Stimulated activated CD8-positive, alpha-beta memory T cell treated with anti-CD3 and anti-CD28 coated beads, Interleukin-4, amount 100 ng/mL, for 24 hours (primary cell): Measurements from ENCODE around the gene HAUS5.

ENCODE experiments used
- DNase-seq: peaks from one replicate; pipeline ENCODE4 v3.0.0-alpha.2; 2020; ENCODE audit warnings: low read depth

Gene HAUS5

DNA sequence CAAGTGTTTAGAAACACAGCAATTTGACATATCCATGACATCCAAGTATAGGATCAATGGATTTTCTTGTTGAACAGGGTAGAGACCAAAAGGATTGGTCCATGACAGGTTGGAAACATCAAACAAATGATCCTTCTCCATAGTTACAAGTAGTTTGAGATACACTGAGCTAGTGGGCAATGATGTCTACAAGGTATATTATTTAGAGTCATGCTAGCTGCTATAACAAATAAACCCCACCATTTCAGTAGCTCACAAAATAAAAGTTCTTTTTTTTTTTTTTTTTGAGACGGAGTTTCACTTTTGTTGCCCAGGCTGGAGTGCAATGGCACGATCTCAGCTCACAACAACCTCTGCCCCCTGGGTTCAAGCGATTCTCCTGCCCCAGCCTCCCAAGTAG lies 4.9 kb upstream of the HAUS5 start:
- DNase-seq, result no peak

DNA sequence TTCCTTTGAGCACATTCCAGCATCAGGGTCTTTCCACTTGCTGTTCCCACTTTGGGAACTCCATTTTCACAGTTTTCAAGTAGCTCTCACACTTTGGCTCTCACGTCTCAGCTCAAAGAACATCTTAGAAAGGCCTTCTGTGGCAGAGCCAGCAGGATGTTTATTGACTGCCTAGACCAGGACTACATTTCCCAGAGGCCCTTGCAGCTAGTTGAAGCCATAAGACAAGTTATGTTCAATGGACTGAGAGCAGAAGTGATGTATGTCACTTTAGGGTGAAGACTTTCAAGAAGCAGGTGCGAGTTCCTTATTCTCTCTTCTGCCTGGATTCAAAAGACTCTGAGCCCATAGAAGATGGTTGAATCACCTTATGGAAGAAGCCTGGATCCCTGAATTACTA lies 4.3 kb upstream of the HAUS5 start:
- no peak for DNase-seq

DNA sequence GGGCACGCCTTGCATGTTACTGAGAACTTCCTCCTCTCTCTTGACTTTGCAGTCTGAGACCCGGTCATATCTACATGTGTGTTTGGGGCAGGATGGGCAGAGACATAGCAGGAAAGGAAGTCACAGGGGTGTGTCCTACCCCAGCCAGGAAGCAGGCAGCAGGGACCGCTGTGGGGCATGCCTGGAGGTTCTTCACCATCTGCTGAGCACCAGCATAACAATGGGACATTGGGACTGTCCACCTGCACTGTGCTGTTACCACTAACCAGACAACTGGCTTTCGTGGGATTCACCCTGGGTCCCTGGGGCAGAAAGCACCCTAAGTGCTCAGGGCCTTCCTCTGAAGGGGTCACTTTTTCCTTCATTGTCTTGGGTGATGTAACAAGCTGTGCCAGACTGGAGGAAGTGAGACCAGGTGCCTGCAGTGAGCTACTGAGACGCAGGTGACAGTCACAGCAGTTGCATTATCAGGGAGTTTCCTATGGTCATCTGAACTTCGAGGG lies 2.6 kb upstream of the HAUS5 start:
- DNase-seq, result no peak

DNA sequence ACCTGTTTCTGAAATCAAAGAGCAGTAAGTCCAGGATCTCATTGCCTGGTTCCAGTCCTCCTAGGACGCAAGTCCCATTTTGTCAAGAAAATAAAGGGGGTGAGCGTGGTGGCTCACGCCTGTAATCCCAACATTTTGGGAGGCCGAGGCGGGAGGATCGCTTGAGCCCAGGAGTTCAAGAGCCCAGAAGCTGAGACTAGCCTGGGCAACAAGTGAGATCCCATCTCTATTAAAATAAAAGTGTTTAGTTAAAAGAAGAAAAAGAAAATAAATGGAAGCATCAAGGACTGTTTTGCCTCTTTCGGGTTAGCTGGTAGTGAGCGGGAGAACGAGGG lies 344 bp upstream of the HAUS5 start:
- no peak for DNase-seq

DNA sequence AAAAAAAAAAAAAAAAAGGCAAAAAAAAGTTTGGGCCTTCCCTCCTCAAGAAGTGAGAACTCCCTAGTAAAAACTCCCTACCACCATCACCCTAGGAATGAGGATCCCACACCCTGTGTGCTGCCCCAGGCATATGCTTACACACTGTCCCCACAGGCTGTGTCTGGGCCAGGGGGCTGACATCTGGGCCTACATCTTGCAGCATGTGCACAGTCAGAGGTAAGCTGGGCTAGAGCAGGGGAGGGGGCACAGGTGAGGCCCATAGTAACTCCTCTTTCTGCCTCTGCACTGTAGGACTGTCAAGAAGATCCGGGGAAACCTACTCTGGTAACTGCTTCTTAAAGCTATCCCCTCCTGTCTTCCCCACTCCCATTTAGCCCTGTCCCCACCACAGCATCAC lies 1.0 kb downstream of the HAUS5 start:
- DNase-seq, result no peak

DNA sequence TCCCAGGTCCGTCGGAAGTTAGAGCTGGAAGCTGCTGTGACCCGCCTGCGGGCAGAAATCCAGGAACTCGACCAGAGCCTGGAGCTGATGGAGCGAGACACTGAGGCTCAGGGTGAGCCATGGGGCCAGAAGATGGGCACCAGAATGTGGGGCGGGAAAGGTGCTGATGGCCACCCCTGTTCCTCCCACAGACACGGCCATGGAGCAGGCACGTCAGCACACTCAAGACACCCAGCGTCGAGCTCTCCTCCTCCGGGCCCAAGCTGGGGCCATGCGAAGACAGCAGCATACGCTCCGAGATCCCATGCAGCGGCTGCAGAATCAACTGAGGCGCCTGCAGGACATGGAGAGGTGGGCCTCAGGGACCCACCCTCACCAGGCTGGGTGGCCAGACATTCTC lies 2.5 kb downstream of the HAUS5 start:
- DNase-seq, result no peak

DNA sequence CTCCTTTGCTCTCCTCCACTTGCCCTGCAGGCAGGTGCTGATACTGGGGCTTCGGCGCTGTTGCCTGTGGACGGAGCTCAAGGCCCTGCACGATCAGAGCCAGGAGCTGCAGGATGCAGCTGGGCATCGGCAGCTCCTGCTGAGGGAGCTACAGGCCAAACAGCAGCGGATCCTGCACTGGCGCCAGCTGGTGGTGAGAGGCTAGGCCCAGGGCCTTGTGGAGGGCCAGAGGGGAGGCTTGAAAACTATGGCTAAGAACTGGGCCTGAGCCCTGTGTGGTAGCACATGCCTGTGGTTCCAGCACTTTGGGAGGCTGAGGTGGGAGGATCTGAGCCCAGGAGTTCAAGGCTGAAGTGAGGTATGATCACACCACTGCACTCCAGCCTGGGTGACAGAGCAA lies 6.3 kb downstream of the HAUS5 start:
- DNase-seq, result no peak

DNA sequence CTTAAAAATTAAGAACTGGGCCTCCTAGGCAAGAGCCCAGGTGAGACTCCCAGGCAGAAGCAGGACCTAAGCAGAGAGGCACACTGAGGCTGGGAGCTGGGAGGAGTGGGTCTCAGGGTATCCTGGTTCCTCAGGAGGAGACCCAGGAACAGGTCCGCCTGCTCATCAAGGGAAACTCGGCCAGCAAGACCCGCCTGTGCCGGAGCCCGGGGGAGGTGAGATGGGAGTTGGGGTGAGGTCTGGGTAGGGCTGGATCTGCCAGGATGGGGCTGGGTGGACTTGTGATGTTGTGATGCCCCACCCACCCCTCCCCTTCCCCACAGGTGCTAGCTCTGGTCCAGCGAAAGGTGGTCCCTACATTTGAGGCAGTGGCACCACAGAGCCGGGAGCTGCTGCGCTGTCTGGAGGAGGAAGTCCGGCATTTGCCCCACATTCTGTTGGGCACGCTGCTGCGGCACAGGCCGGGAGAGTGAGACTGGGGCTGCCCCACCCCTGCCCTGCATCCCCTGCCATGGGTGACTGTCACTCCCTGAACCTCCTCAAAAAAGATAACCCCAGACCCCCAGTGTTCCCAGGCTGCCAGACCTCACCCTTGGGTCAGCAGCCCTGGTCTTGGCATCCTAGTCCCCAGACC lies 6.9 kb downstream of the HAUS5 start:
- DNase-seq, result no peak

DNA sequence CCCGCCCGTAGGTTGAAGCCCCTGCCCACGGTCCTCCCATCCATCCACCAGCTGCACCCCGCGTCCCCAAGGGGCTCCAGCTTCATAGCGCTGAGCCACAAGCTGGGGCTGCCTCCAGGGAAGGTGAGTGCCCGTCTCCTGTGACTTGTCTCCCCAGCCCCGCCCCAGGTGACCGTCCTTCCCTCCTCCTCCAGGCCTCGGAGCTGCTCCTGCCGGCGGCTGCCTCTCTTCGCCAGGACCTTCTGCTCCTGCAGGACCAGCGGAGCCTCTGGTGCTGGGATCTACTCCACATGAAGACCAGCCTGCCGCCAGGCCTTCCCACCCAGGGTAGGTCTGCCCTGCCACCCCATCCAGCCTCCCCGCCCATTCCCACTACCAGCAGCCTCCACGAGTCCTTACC lies 7.5 kb downstream of the HAUS5 start:
- no peak for DNase-seq

DNA sequence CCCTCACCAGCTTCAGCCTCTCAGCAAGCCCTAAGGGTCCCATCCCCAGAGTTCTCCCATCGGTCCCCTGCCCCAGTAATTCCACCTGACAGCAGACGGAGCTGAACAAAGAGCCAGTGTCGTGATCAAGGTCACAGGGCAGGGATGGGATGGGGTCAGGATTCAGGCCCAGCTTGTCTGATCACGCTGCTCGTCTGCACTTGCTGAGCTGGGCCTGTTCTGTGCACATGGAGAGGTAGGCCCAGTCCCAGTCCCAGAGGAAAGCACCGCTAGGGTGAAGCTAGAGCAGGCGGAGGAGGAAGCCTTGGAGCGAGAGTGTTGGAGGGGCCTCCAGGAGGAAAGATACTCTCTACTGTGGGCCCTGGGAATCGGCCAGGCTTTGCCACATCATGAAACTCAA lies 9.2 kb downstream of the HAUS5 start:
- DNase-seq, result no peak

DNA sequence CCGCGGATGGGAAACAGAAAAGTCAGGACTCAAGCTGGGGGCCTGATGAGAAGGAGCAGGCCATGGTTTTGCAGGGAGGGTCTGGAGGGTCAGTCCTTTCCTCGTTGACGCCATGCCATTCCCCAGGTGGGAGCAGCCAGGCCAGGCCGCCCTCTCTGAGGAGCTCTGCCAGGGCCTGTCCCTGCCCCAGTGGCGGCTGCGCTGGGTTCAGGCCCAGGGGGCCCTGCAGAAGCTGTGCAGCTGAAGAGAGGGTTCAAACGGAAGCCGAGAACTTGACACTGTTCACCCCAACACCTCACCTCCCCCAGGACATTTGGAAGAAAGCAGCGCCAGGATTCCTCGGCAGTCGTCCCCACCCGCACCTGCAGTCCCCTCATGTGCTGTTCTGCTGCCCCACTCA lies 10.2 kb downstream of the HAUS5 start:
- no peak for DNase-seq

DNA sequence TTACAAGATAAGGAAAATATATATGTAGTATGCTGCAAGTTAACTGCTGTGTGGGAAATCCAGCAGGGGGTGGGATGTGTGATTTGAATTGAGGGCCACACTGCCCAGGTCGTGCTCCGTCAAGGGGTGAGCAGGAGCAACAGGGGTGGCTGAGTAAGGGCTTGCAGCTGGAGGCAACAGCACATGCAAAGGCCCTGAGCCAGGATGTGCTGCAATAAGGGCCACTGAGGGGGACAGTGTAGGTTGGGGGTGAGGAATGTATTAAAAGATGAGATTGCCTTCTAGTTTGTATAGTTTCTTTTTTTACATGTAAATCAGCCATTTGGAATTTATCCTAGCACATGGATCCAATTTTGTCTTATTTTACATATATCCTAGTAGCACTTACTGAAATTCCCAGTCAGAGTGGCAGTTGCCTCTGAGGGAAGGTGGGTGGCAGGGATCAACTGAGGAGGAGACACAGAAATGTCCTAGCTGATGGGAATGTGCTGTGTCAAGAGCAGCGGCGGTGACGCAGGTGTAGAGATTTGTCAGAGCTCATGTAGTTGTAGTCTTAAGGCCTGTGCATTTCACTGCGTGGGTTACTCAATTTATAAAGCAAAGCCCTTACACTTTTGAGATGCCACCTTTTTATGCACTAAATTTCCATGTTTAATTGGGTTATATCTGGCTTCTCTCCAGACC lies 10.9 kb downstream of the HAUS5 start:
- no peak for DNase-seq

DNA sequence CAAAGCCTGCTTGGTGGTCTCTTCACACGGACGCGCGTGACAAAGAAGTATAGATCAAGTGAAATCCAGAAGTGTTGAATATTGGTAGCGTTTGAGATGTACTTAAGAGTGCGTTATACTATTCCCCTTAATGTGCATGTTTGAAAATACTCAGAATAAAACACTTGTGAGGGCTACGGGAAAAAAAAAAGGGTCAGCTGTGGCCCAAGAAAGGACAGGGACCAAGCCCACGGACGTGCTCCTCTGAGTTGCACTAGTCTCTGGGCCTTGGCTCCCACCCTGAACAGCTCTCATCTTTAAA lies 15.7 kb downstream of the HAUS5 start:
- no peak for DNase-seq

DNA sequence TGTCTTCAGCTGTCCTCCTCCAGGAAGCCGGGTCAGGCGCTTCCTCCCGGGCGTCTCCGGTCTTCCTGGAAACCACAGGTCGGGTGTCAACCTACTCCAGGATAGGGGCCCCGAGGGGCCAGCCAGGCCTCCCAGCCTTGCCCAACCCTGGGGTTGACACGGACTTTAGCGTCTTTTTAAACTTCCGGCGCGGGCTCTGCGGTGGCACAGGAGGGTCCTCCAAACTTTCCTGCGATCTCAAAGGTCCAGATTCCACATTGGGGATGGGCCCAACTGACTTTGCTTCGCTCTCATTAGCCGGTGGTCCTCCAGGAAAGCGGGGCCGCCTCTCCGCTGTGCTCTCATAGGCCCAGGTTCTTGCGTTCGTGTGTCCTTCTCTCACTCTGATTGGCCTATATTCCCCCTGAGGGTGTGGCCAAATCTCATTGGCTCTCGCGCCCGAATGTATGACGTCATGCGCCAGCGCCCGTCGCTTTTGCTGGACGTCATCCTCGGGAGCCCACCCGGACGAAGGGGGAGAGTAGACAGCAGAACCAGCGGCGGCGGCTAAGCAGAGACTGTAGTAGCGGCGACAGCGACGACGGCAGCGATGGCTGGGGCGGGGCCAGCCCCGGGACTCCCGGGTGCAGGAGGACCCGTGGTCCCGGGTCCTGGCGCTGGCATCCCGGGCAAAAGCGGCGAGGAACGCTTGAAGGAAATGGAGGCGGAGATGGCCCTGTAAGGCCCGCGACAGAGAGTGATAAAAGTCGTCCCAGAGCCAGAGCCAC lies 16.2 kb downstream of the HAUS5 start, which contains the start of gene RBM42:
TSS of gene RBM42 (plus strand) at position 472 of the 767 bp plus-strand sequence. CDS start at position 590, 118 bp downstream.
- peak; percentile 95 for DNase-seq

DNA sequence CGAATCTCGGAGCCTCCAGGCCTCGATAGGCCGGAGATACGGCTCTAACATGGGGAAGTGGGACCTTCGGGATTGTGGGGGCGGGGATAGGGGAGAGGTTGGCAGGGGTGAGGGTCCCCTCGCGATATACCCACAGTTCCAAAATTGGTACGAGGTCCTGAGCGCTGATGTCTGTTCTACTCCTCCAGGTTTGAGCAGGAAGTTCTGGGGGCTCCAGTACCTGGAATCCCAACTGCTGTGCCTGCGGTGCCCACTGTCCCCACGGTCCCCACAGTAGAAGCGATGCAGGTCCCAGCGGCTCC lies 16.7 kb downstream of the HAUS5 start:
- no peak for DNase-seq

DNA sequence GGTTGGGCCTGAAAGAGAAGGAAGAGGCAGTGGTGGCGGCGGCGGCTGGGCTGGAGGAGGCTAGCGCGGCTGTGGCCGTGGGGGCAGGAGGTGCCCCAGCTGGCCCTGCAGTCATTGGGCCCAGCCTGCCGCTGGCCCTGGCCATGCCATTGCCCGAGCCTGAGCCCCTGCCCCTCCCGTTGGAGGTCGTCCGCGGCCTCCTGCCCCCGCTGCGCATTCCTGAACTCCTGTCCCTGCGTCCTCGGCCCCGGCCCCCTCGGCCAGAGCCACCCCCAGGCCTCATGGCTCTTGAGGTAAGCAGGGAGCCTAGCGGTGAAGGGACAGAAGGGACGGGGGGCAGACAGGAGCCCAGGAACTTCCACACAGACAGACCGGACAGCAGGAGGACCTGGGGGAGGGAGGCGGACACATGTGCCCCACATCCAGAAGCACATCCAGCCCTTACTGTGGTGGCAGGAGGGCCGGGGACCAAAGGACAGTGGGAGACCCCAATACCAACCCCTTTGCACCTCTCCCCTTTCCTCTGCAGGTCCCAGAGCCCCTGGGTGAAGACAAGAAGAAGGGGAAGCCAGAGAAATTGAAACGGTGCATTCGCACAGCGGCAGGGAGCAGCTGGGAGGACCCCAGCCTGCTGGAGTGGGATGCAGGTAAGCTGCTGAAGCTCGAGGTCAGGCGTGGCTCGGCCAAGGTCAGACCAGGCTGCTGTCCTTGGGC lies 21.3 kb downstream of the HAUS5 start:
- no peak for DNase-seq

DNA sequence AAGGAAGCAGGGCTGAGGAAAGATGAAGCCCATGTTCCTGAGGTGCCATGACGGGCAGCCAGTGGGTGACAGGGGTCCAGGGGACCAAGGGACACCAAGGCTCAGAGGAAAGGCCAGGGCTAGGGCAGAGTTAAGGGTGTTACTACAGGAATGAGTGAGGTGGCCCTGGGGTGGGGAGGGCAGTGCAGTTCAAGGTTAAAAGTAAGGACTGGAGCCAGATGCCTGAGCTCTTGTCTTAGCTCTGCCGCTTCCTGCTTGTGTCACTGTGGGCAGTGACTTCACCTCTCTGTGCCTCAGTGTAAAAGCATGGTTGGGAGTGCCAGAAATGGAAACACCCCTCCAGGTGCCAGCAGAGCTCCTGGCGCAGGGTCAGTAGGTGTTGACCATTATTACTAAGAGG lies 24.1 kb downstream of the HAUS5 start:
- DNase-seq, result no peak

DNA sequence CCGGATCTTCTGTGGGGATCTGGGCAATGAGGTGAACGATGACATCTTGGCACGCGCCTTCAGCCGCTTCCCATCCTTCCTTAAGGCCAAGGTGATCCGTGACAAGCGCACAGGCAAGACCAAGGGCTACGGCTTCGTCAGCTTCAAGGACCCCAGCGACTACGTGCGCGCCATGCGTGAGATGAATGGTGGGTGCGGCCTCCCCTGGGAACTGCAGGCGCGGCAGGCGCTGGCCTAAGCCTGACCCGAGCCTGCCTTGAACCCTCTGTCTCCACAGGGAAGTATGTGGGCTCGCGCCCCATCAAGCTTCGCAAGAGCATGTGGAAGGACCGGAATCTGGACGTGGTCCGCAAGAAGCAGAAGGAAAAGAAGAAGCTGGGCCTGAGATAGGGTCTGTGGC lies 24.6 kb downstream of the HAUS5 start:
- DNase-seq, result no peak

DNA sequence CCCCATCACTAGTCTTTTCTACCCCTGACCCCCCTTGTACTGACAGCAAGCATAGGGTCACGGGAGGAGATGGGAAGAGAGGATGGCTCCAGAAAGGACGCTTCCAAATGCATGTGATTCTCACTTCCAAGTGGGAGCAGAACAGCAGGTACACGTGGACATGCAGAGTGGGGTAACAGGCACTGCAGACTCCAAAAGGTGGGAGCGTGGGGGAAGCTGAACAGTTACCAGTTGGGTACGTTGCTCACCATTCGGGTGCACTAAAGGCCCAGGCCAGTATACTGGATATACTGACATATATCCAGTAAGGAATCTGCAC lies 26.7 kb downstream of the HAUS5 start:
- DNase-seq, result no peak

DNA sequence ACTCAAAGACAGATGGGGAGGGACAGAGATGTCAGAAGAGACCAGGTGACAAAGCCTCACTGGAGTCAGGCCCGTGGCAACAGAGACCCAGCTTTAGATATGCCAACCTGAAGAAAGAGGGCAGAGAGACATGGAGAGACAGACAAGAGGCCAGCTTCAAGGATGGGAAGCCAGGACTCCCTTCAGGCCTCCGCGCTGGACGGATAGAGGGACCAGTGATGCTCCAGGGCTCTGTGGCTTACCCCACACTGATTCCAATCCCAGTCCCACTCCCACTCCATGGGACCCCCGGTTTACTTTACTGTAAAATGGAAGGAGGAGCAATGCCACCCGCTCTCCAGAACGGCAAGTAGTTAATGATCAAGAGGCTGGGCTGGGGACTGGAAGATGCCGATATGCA lies 27.3 kb downstream of the HAUS5 start:
- no peak for DNase-seq

DNA sequence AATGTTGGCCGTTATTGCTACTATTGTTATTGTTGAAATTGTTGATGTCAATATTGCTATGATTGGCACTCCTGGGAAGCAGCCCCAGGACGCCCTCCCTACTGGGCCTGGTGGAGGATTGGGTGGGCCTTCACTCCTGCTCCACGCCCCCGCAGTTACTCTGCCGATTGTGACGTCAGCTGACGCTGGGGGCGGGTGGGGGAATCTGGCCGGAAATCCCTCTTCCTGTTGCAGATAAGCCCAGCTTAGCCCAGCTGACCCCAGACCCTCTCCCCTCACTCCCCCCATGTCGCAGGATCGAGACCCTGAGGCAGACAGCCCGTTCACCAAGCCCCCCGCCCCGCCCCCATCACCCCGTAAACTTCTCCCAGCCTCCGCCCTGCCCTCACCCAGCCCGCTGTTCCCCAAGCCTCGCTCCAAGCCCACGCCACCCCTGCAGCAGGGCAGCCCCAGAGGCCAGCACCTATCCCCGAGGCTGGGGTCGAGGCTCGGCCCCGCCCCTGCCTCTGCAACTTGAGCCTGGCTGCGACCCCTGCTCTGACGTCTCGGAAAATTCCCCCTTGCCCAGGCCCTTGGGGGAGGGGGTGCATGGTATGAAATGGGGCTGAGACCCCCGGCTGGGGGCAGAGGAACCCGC lies 29.1 kb downstream of the HAUS5 start, which contains the start of gene ETV2:
TSS of gene ETV2 (plus strand) at position 231 of the 637 bp plus-strand sequence. CDS start 716 bp downstream, outside the sequence.
- peak; percentile 37 for DNase-seq

DNA sequence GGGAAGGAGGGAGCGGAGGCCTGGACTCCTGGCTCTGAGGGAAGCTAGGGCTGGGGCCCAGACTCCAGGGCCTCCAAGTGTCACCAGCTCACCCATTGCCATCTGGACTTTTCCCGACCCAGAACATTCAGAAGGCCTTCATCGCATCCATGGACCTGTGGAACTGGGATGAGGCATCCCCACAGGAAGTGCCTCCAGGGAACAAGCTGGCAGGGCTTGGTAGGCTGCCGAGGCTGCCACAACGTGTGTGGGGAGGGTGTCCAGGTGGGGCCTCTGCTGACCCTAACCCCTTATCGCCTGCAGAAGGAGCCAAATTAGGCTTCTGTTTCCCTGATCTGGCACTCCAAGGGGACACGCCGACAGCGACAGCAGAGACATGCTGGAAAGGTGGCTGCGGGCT lies 29.8 kb downstream of the HAUS5 start:
- DNase-seq, result no peak
